Upper lobe of right lung (tissue), 1 donor: ENCODE results near the gene TRIM9. TPM values are rescaled to one million over a fixed set of nuclear protein-coding genes. Genes with fewer than 3 reads are reported as not detected.

ENCODE experiments used
- ATAC-seq: fragments of 200-7000 bp; cut with Tn5 transposase; one replicate; pipeline ENCODE4 v1.9.1; 2020; ENCODE audit warnings: mild to moderate bottlenecking, moderate library complexity
- DNase-seq: peaks from one replicate; pipeline ENCODE4 v3.0.0-alpha.2; 2020
- H3K27ac ChIP-seq: fragments of 200-600 bp; one replicate; pipeline ENCODE4 v1.8.0; 2022
- H3K27me3 ChIP-seq: fragments of 200-600 bp; one replicate; pipeline ENCODE4 v1.8.0; 2022; ENCODE audit warnings: mild to moderate bottlenecking
- H3K36me3 ChIP-seq: fragments of 200-600 bp; one replicate; pipeline ENCODE4 v1.8.0; 2022
- H3K4me1 ChIP-seq: fragments of 200-600 bp; one replicate; pipeline ENCODE4 v1.8.0; 2022
- H3K4me3 ChIP-seq: fragments of 200-600 bp; one replicate; pipeline ENCODE4 v1.8.0; 2022; ENCODE audit warnings: mild to moderate bottlenecking
- H3K9me3 ChIP-seq: fragments of 200-600 bp; one replicate; pipeline ENCODE4 v1.8.0; 2022
- intact Hi-C: fragments of 100-400 bp; cut with DNase I; formaldehyde crosslinking; loops from one replicate; pipeline ENCODE4 v1.11.0; 2022
- total RNA-seq: library from RNA; stranded (reverse); fragmentation: NEBNext Ultra II Directional; extraction: Animal tissue kit (Norgen Biotek cat#: 25700); gene quantifications from one replicate; pipeline ENCODE4 v1.2.1, GENCODE V29; 2021
- TF ChIP-seq, protein P1 (sequence below): fragments of 200-600 bp; IDR thresholded peaks from one replicate; pipeline ENCODE4 v1.8.0; 2022; ENCODE audit warnings: antibody characterized with exemption
- donor health status: DM: no; HTN: yes; CAD: no; lungs with severe emphysema.

The TRIM9 gene
- total RNA-seq, 1 donor from 2014 or later: 0.32 TPM

DNA sequence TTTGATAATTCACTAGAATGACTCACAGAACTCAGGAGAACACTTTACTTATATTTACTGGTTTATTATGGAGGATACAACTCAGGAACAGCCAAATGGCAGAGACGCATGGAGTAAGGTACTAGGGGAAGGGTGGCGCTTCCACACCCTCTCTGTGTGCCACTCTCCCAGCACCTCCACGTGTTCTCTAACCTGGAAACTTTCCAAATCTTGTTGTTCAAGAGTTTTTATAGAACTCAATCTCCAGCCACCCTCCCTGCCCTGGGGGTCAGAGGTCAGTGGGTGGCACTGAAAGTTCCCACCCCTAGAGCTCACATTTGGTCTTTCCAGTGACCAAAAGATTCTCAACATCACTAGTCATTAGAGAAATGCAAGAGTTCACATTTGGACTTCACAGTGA lies 13.2 kb downstream of the TRIM9 start:
- Histone ChIP-seq H3K9me3 (no peaks in the 10 kb centered on the region), H3K36me3 (no peaks in the 10 kb centered on the region), H3K27ac (no peak overlapping the region), H3K27me3 (no peaks in the 10 kb centered on the region), H3K4me3 (no peak overlapping the region), H3K4me1 (no peaks in the 10 kb centered on the region)
- intact Hi-C loops: no loop called here
- DNase-seq (no peak), ATAC-seq (no peak)
- TF ChIP-seq, protein P1, sequence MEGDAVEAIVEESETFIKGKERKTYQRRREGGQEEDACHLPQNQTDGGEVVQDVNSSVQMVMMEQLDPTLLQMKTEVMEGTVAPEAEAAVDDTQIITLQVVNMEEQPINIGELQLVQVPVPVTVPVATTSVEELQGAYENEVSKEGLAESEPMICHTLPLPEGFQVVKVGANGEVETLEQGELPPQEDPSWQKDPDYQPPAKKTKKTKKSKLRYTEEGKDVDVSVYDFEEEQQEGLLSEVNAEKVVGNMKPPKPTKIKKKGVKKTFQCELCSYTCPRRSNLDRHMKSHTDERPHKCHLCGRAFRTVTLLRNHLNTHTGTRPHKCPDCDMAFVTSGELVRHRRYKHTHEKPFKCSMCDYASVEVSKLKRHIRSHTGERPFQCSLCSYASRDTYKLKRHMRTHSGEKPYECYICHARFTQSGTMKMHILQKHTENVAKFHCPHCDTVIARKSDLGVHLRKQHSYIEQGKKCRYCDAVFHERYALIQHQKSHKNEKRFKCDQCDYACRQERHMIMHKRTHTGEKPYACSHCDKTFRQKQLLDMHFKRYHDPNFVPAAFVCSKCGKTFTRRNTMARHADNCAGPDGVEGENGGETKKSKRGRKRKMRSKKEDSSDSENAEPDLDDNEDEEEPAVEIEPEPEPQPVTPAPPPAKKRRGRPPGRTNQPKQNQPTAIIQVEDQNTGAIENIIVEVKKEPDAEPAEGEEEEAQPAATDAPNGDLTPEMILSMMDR: no peak

DNA sequence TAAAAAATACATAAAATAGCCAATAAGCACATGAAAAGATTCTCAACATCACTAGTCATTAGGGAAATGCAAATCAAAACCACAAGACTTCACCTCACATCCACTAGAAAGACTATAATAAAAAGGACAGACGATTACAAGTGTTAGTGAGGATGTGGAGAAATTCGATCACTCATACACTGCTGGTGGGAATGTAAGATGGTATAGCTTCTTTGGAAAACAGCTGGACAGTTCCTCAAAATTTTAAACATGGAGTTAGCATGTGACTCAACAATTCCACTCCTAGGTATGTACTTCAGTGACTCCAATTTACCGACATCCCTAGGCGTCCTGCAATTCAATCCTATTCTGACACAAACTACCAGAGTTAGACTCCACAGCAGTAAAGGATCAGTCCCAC lies 13.7 kb downstream of the TRIM9 start:
- H3K27me3 ChIP-seq: no peaks in the 10 kb centered on the region
- TF ChIP-seq, protein P1: no peak
- no peaks in the 10 kb centered on the region for H3K9me3 ChIP-seq
- no peaks in the 10 kb centered on the region for H3K4me1 ChIP-seq
- no peaks in the 10 kb centered on the region for H3K36me3 ChIP-seq
- no peak overlapping the region for H3K27ac ChIP-seq
- intact Hi-C loops: no loop called here
- H3K4me3 ChIP-seq: no peak overlapping the region
- DNase-seq: no peak
- ATAC-seq: no peak

DNA sequence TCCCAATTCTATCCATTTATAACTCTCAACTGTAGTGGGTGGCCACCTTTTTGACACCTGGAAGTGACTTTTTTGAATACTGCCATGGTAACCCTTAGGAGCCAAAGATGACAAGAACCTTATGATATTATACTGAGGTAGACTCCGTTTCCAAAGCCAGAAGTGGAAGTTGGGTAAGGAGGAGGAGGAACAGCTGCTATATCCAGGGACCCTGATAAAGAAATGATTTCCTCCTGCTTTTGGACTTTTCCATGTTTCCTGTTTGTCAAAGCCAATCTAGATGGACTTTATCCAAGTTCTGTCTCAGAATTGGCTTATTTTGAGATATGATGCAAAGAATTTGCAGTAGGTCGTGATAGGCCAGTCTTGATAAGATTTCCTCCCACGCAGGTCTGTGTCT lies 14.3 kb downstream of the TRIM9 start:
- H3K4me1 ChIP-seq: no peaks in the 10 kb centered on the region
- intact Hi-C loops: no loop called here
- H3K27me3 ChIP-seq: no peaks in the 10 kb centered on the region
- no peak overlapping the region for H3K4me3 ChIP-seq
- ATAC-seq (no peak), DNase-seq (no peak)
- TF ChIP-seq, protein P1: no peak
- no peaks in the 10 kb centered on the region for H3K9me3 ChIP-seq
- H3K36me3 ChIP-seq: no peaks in the 10 kb centered on the region
- H3K27ac ChIP-seq: no peak overlapping the region

DNA sequence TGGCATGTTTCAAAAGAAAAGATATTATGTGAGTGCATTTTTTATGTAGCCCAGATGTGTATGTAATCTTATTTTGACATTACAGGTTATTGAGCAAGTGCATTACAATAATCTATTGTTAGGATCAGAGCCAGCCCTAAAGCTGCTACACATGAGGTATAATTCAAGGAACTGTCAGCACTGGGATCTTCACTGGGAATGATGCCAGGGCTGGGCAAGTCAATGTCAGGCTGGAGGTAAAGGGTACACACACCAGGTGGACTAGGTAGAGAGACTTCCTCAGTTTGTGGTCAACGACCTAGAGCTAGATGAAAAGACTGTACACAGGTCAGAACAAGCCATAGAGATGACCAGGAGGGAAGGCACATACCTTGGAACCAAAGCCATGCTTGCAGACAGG lies 15.4 kb downstream of the TRIM9 start:
- H3K4me3 ChIP-seq: no peak overlapping the region
- ATAC-seq: no peak
- intact Hi-C loops: no loop called here
- DNase-seq: no peak
- no peaks in the 10 kb centered on the region for H3K27me3 ChIP-seq
- H3K9me3 ChIP-seq: no peaks in the 10 kb centered on the region
- H3K27ac ChIP-seq: no peak overlapping the region
- TF ChIP-seq, protein P1: no peak
- no peaks in the 10 kb centered on the region for H3K36me3 ChIP-seq
- no peaks in the 10 kb centered on the region for H3K4me1 ChIP-seq

DNA sequence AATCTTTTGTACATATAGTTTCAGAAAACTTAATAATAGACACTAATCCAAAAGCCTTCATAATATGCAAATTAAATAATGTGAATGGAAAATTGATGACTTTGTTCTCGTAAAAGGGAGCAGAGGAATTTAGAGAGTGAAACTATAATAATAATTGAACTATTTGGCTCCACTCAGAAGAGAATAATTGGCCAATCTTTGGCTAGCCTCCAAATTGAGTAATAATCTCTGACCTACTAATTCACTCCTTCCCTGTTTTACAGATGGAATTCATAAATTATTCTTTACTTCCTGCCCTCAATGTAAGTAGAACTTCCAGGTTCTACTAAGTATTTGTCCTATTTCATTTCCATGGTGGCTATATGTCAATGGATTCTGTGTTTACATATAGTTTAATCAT lies 15.8 kb downstream of the TRIM9 start:
- Histone ChIP-seq H3K36me3 (no peaks in the 10 kb centered on the region), H3K4me1 (no peaks in the 10 kb centered on the region), H3K27me3 (no peaks in the 10 kb centered on the region), H3K4me3 (no peak overlapping the region), H3K27ac (no peak overlapping the region), H3K9me3 (no peaks in the 10 kb centered on the region)
- no peak for DNase-seq
- intact Hi-C loops: no loop called here
- TF ChIP-seq, protein P1: no peak
- no peak for ATAC-seq

DNA sequence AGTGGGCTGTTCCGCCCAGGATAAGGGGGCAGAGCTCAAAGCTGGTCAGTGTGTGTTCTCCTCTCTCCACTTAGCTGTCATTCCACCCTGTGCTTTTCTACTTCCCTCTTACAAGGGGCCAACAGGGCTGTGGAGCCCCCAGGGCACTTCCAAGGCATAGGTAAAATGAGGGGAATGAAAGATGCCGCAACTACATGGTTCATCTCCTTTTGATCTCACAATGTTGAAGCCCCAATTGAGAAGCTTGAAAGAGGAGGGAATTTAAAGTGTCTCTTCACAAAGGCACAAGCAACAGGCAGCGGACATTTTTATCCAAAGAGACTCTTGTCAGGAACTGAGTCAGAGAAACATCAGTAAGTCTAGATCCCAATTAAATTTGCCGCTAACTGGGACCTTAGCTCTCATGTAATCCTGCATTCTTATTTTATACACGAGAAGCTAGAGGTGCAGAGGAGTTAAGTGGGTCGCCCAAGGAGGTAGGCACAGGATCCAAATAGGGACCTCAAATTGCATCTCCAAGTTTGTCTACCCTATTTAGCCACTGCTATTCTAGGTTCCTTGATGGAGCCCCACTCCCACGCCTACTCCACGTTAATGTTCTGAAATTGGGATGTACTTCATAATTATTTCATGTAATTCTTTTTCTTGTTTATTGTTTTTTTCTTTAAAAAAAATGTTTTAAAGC lies 20.1 kb downstream of the TRIM9 start:
- no peaks in the 10 kb centered on the region for H3K9me3 ChIP-seq
- no peak for DNase-seq
- intact Hi-C loops: no loop called here
- no peak overlapping the region for H3K27ac ChIP-seq
- TF ChIP-seq, protein P1: no peak
- H3K4me1 ChIP-seq: no peaks in the 10 kb centered on the region
- no peak overlapping the region for H3K4me3 ChIP-seq
- no peaks in the 10 kb centered on the region for H3K27me3 ChIP-seq
- no peak for ATAC-seq
- no peaks in the 10 kb centered on the region for H3K36me3 ChIP-seq
